ENCODE data around the gene CLHC1. TPM values are rescaled to one million over a fixed set of nuclear protein-coding genes. Genes with fewer than 3 reads are reported as not detected.

Gene CLHC1
- total and polyA plus RNA-seq, 2 experiments from 2014 or later, result 10.6 to 21.1 TPM

DNA sequence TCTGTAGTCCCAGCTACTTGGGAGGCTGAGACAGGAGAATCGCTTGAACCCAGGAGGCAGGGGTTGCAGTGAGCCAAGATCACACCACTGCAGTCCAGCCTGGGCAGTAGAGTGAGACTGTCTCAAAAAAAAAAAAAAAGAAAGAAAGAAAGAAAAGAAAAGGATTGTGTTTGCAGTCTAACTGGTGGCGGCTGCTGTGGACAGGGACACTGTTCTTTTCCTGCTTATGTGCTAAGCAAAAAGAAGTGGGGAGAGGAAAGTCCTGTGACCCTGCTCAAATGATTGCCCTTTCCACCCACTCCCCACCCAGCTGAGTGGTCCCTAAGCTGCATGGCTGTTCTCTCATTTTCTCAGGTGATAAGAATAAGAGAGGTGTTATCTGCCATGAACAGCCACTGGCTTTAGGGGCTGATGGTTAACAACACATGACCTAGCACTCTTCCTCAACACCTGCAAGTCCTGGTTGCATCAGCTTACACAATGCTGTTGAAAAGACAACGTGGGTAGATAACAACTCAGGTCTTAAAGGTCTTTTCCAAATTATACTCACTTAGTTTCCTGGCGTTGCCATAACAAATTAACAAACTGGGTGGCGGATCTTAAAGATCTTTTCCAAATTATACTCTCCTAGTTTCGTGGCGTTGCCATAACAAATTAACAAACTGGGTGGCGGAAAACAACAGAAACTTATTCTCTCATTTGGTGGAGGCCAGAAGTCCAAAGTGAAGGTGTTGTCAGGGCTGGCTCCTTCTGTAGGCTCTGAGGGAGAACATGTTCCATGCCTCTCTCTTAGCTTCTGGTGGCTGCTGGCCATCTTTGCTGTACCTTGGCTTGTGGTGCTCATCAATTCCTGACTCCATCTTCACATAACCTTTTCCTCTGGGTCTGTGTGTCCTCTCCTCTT is 91.5 kb downstream of the CLHC1 start:
- H2AFZ ChIP-seq, result no peak overlapping the region
- 83% methylated on average over 8 of the region's 8 CpGs for WGBS (ENCODE audit: low lambda C conversion rate, missing lambda C conversion rate)
- H3K4me3 ChIP-seq, result no peak overlapping the region
- H3K27me3 ChIP-seq, result no peaks in the 10 kb centered on the region
- H3K27ac ChIP-seq, result no peak overlapping the region
- H3K4me1 ChIP-seq (ENCODE audit: insufficient read depth), result peaks cover 18% of the 10 kb centered on the region
- H3K36me3 ChIP-seq (replicated peaks; ENCODE audit: insufficient read depth, low read depth), result no peaks in the 10 kb centered on the region
- no peaks in the 10 kb centered on the region for H3K9me3 ChIP-seq (ENCODE audit: low read depth)
- no peaks in the 10 kb centered on the region for H3K9me2 ChIP-seq (replicated peaks; ENCODE audit: insufficient read depth)
- no peaks in the 10 kb centered on the region for H3K79me2 ChIP-seq
- H3K4me2 ChIP-seq, result no peak overlapping the region
- H4K20me1 ChIP-seq (ENCODE audit: insufficient read depth, poor library complexity, severe bottlenecking), result no peaks in the 10 kb centered on the region
- no peak for DNase-seq (ENCODE audit: low spot score)
- TF ChIP-seq, protein P1, sequence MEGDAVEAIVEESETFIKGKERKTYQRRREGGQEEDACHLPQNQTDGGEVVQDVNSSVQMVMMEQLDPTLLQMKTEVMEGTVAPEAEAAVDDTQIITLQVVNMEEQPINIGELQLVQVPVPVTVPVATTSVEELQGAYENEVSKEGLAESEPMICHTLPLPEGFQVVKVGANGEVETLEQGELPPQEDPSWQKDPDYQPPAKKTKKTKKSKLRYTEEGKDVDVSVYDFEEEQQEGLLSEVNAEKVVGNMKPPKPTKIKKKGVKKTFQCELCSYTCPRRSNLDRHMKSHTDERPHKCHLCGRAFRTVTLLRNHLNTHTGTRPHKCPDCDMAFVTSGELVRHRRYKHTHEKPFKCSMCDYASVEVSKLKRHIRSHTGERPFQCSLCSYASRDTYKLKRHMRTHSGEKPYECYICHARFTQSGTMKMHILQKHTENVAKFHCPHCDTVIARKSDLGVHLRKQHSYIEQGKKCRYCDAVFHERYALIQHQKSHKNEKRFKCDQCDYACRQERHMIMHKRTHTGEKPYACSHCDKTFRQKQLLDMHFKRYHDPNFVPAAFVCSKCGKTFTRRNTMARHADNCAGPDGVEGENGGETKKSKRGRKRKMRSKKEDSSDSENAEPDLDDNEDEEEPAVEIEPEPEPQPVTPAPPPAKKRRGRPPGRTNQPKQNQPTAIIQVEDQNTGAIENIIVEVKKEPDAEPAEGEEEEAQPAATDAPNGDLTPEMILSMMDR (IDR thresholded peaks at IDR 0.05; ENCODE audit: poor library complexity), result no peak
- TF ChIP-seq EZH2phosphoT487 (IDR thresholded peaks at IDR 0.05; ENCODE audit: low read depth, severe bottlenecking, unreplicated experiment), result no peak
- TF ChIP-seq EZH2 (IDR thresholded peaks at IDR 0.05; ENCODE audit: borderline replicate concordance), result no peak

- H3K4me1 ChIP-seq (ENCODE audit: insufficient read depth), result peaks cover 24% of the 10 kb centered on the region
- TF ChIP-seq EZH2 (IDR thresholded peaks at IDR 0.05; ENCODE audit: borderline replicate concordance), result no peak
- TF ChIP-seq, protein P1 (IDR thresholded peaks at IDR 0.05; ENCODE audit: poor library complexity), result no peak
- no peak for TF ChIP-seq EZH2phosphoT487 (IDR thresholded peaks at IDR 0.05; ENCODE audit: low read depth, severe bottlenecking, unreplicated experiment)
- no peak overlapping the region for H3K27ac ChIP-seq
Measured at GRCh38 chr2:55139305-55139704, 92.8 kb downstream of the CLHC1 start.

DNA sequence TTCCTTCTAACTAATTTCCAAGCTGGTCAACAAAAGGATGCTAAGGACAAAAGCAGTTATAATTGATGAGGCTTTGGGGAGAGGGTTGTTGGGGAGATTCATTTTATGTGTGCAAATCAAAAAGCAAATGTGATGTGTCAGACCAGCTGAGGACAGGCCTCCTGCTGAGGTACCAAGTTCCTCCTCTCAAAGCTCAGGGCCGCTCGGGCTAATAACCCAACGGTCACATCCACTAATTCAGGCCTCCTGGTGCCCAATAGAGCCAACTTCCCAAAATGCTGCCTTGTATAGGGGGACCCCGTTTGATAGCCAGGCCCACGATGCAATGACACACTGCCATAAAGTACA is 93.2 kb downstream of the CLHC1 start:
- H3K79me2 ChIP-seq, result no peaks in the 10 kb centered on the region
- no peaks in the 10 kb centered on the region for H3K36me3 ChIP-seq (replicated peaks; ENCODE audit: insufficient read depth, low read depth)
- H3K27me3 ChIP-seq, result no peaks in the 10 kb centered on the region
- H2AFZ ChIP-seq, result no peak overlapping the region
- H3K9me2 ChIP-seq (replicated peaks; ENCODE audit: insufficient read depth), result no peaks in the 10 kb centered on the region
- H3K4me2 ChIP-seq, result no peak overlapping the region
- H3K9me3 ChIP-seq (ENCODE audit: low read depth), result no peaks in the 10 kb centered on the region
- H3K4me1 ChIP-seq (ENCODE audit: insufficient read depth), result peaks cover 26% of the 10 kb centered on the region
- no peak overlapping the region for H3K27ac ChIP-seq
- H3K4me3 ChIP-seq, result no peak overlapping the region
- TF ChIP-seq, protein P1 (IDR thresholded peaks at IDR 0.05; ENCODE audit: poor library complexity), result no peak
- TF ChIP-seq EZH2 (IDR thresholded peaks at IDR 0.05; ENCODE audit: borderline replicate concordance), result no peak
- TF ChIP-seq EZH2phosphoT487 (IDR thresholded peaks at IDR 0.05; ENCODE audit: low read depth, severe bottlenecking, unreplicated experiment), result no peak
- H4K20me1 ChIP-seq (ENCODE audit: insufficient read depth, poor library complexity, severe bottlenecking), result no peaks in the 10 kb centered on the region
- DNase-seq (ENCODE audit: low spot score), result no peak
- 91% methylated on average over 5 of the region's 5 CpGs for WGBS (ENCODE audit: low lambda C conversion rate, missing lambda C conversion rate)

More at GRCh38 chr2:55139305-55139704, 92.8 kb downstream of the CLHC1 start:
- Histone ChIP-seq H3K4me3 (no peak overlapping the region), H3K36me3 (replicated peaks; ENCODE audit: insufficient read depth, low read depth) (no peaks in the 10 kb centered on the region), H2AFZ (no peak overlapping the region), H4K20me1 (ENCODE audit: insufficient read depth, poor library complexity, severe bottlenecking) (no peaks in the 10 kb centered on the region), H3K9me3 (ENCODE audit: low read depth) (no peaks in the 10 kb centered on the region), H3K27me3 (no peaks in the 10 kb centered on the region), H3K9me2 (replicated peaks; ENCODE audit: insufficient read depth) (no peaks in the 10 kb centered on the region), H3K79me2 (no peaks in the 10 kb centered on the region), H3K4me2 (no peak overlapping the region)
- WGBS (ENCODE audit: low lambda C conversion rate, missing lambda C conversion rate), result 87% methylated on average over 3 of the region's 3 CpGs
- DNase-seq (ENCODE audit: low spot score), result no peak
